Activated CD8-positive, alpha-beta T cell treated with anti-CD3 and anti-CD28 coated beads, Interleukin-2, amount 10 ng/mL, durations not matched to agents 7 days and 5 days (primary cell): ENCODE data around the gene RAP1GAP. TPM values are rescaled to one million over a fixed set of nuclear protein-coding genes. Genes with fewer than 3 reads are reported as not detected.
"Not testable (repeated sequence)": the region's sequence is repeated elsewhere in the genome, so short reads cannot be mapped to it uniquely, and the experiment has no call there.

Experiments
- ATAC-seq: fragments of 150-1000 bp; cut with Tn5 transposase; one replicate; pipeline ENCODE4 v1.10.0; 2021; ENCODE audit warnings: moderate library complexity
- CTCF ChIA-PET: fragments of 350-600 bp; sonication (Branson Sonifier 250); formaldehyde crosslinking; loops from one replicate; lab custom pipeline; 2021; ENCODE audit warnings: antibody characterized with exemption; lab: Charles Lee
- POLR2A ChIA-PET: fragments of 350-600 bp; sonication (Branson Sonifier 250); formaldehyde crosslinking; loops from one replicate; lab custom pipeline; 2021; ENCODE audit warnings: antibody characterized with exemption; lab: Charles Lee
- DNase-seq: peaks from one replicate; pipeline ENCODE4 v3.0.0-alpha.2; 2020
- H3K27ac Mint-ChIP-seq: one replicate; pipeline ENCODE4 v1.8.0; 2021; ENCODE audit warnings: mild to moderate bottlenecking, mixed read lengths
- H3K27me3 Mint-ChIP-seq: one replicate; pipeline ENCODE4 v1.8.0; 2021; ENCODE audit warnings: low read depth, mixed read lengths
- H3K36me3 Mint-ChIP-seq: one replicate; pipeline ENCODE4 v1.8.0; 2021; ENCODE audit warnings: low read depth, mixed read lengths
- H3K4me1 Mint-ChIP-seq: one replicate; pipeline ENCODE4 v1.8.0; 2021; ENCODE audit warnings: low read depth, mixed read lengths
- H3K4me3 Mint-ChIP-seq: one replicate; pipeline ENCODE4 v1.8.0; 2021; ENCODE audit warnings: mild to moderate bottlenecking, mixed read lengths
- H3K9me3 Mint-ChIP-seq: one replicate; pipeline ENCODE4 v1.8.0; 2022; ENCODE audit warnings: mixed read lengths; ENCODE audit not compliant: insufficient read depth
- total RNA-seq, 2 experiments: library from RNA; stranded (reverse); gene quantifications; one replicate each; pipeline ENCODE4 v1.2.3, GENCODE V29; 2021

RAP1GAP gene
- total RNA-seq, 2 experiments from 2014 or later, result 0.13 TPM; not detected in 1

- ChIA-PET CTCF (interaction anchor here (1.1 kb wide), 1 partner anchor 16 kb away, joined by 3 read pairs; no protein-coding TSS in a partner anchor), POLR2A (no interaction called here)
- Mint-ChIP-seq H3K36me3 (no peaks in the 10 kb centered on the region), H3K9me3 (no peaks in the 10 kb centered on the region), H3K4me3 (no peak overlapping the region), H3K27me3 (peaks cover 3% of the 10 kb centered on the region), H3K27ac (no peak overlapping the region), H3K4me1 (no peaks in the 10 kb centered on the region)
- DNase-seq, result no peak
- ATAC-seq, result no peak
Observed at GRCh38 chr1:21638531-21639341, 30.4 kb downstream of the RAP1GAP start.

- Mint-ChIP-seq H3K27ac (no peak overlapping the region), H3K4me3 (no peak overlapping the region), H3K27me3 (peaks cover 3% of the 10 kb centered on the region), H3K36me3 (no peaks in the 10 kb centered on the region), H3K4me1 (no peaks in the 10 kb centered on the region), H3K9me3 (no peaks in the 10 kb centered on the region)
- no peak for ATAC-seq
- ChIA-PET POLR2A (no interaction called here), CTCF (no interaction called here)
- no peak for DNase-seq
Observed at GRCh38 chr1:21637514-21637913, 31.6 kb downstream of the RAP1GAP start.

GRCh38 chr1:21636029-21636428 is 33.1 kb downstream of the RAP1GAP start:
- POLR2A ChIA-PET, result no interaction called here

GRCh38 chr1:21634806-21635535 is 34.2 kb downstream of the RAP1GAP start:
- H3K27ac Mint-ChIP-seq, result no peak overlapping the region
- POLR2A ChIA-PET, result no interaction called here
- no peaks in the 10 kb centered on the region for H3K4me1 Mint-ChIP-seq

More at GRCh38 chr1:21636029-21636428, 33.1 kb downstream of the RAP1GAP start:
- ATAC-seq (no peak), DNase-seq (no peak)
- Mint-ChIP-seq H3K27ac (no peak overlapping the region), H3K27me3 (peaks cover 3% of the 10 kb centered on the region), H3K4me3 (no peak overlapping the region), H3K9me3 (no peaks in the 10 kb centered on the region), H3K4me1 (no peaks in the 10 kb centered on the region), H3K36me3 (no peaks in the 10 kb centered on the region)
- CTCF ChIA-PET, result no interaction called here

GRCh38 chr1:21633992-21634805 is 35.0 kb downstream of the RAP1GAP start:
- H3K4me3 Mint-ChIP-seq, result no peak overlapping the region
- DNase-seq (no peak), ATAC-seq (no peak)
- no peaks in the 10 kb centered on the region for H3K36me3 Mint-ChIP-seq
- H3K27ac Mint-ChIP-seq, result no peak overlapping the region
- no peaks in the 10 kb centered on the region for H3K9me3 Mint-ChIP-seq
- H3K4me1 Mint-ChIP-seq, result no peaks in the 10 kb centered on the region
- ChIA-PET POLR2A (no interaction called here), CTCF (no interaction called here)
- H3K27me3 Mint-ChIP-seq, result peaks cover 6% of the 10 kb centered on the region

More at GRCh38 chr1:21634806-21635535, 34.2 kb downstream of the RAP1GAP start:
- ATAC-seq (no peak), DNase-seq (no peak)
- no peak overlapping the region for H3K4me3 Mint-ChIP-seq
- no peaks in the 10 kb centered on the region for H3K9me3 Mint-ChIP-seq
- H3K27me3 Mint-ChIP-seq, result peaks cover 6% of the 10 kb centered on the region
- no peaks in the 10 kb centered on the region for H3K36me3 Mint-ChIP-seq
- CTCF ChIA-PET, result no interaction called here

GRCh38 chr1:21633141-21633755 is 35.9 kb downstream of the RAP1GAP start:
- no peaks in the 10 kb centered on the region for H3K9me3 Mint-ChIP-seq
- POLR2A ChIA-PET, result no interaction called here
- no peaks in the 10 kb centered on the region for H3K36me3 Mint-ChIP-seq

GRCh38 chr1:21631944-21632887 is 36.9 kb downstream of the RAP1GAP start:
- H3K36me3 Mint-ChIP-seq, result no peaks in the 10 kb centered on the region
- ChIA-PET POLR2A (no interaction called here), CTCF (no interaction called here)
- H3K9me3 Mint-ChIP-seq, result no peaks in the 10 kb centered on the region
- H3K4me3 Mint-ChIP-seq, result no peak overlapping the region
- no peaks in the 10 kb centered on the region for H3K4me1 Mint-ChIP-seq
- H3K27ac Mint-ChIP-seq, result no peak overlapping the region
- DNase-seq, result no peak
- H3K27me3 Mint-ChIP-seq, result peaks cover 6% of the 10 kb centered on the region
- ATAC-seq, result no peak

More at GRCh38 chr1:21633141-21633755, 35.9 kb downstream of the RAP1GAP start:
- ATAC-seq (no peak), DNase-seq (no peak)
- peaks cover 6% of the 10 kb centered on the region for H3K27me3 Mint-ChIP-seq
- no peak overlapping the region for H3K4me3 Mint-ChIP-seq
- H3K27ac Mint-ChIP-seq, result no peak overlapping the region
- no peaks in the 10 kb centered on the region for H3K4me1 Mint-ChIP-seq
- CTCF ChIA-PET, result interaction anchor here (0.7 kb wide), 1 partner anchor 402 kb away, joined by 3 read pairs; no protein-coding TSS in a partner anchor

GRCh38 chr1:21631590-21631943 is 37.6 kb downstream of the RAP1GAP start:
- H3K4me1 Mint-ChIP-seq, H3K36me3 Mint-ChIP-seq, ATAC-seq, H3K4me3 Mint-ChIP-seq, H3K27me3 Mint-ChIP-seq, DNase-seq, POLR2A ChIA-PET, CTCF ChIA-PET, H3K9me3 Mint-ChIP-seq, H3K27ac Mint-ChIP-seq: not testable (repeated sequence)

- H3K4me3 Mint-ChIP-seq, result no peak overlapping the region
- CTCF ChIA-PET, result no interaction called here
- no peaks in the 10 kb centered on the region for H3K4me1 Mint-ChIP-seq
Observed at GRCh38 chr1:21630571-21631343, 38.4 kb downstream of the RAP1GAP start.

GRCh38 chr1:21629971-21630370 is 39.2 kb downstream of the RAP1GAP start:
- no peak overlapping the region for H3K4me3 Mint-ChIP-seq
- H3K9me3 Mint-ChIP-seq, result no peaks in the 10 kb centered on the region
- ATAC-seq (no peak), DNase-seq (no peak)
- CTCF ChIA-PET, result no interaction called here
- no peaks in the 10 kb centered on the region for H3K36me3 Mint-ChIP-seq
- POLR2A ChIA-PET, result no interaction called here
- H3K4me1 Mint-ChIP-seq, result no peaks in the 10 kb centered on the region
- H3K27ac Mint-ChIP-seq, result no peak overlapping the region
- H3K27me3 Mint-ChIP-seq, result peaks cover 3% of the 10 kb centered on the region

More at GRCh38 chr1:21630571-21631343, 38.4 kb downstream of the RAP1GAP start:
- POLR2A ChIA-PET, result no interaction called here
- no peaks in the 10 kb centered on the region for H3K9me3 Mint-ChIP-seq
- DNase-seq (no peak), ATAC-seq (no peak)
- H3K36me3 Mint-ChIP-seq, result no peaks in the 10 kb centered on the region
- H3K27ac Mint-ChIP-seq, result no peak overlapping the region
- H3K27me3 Mint-ChIP-seq, result peaks cover 3% of the 10 kb centered on the region
